K562 (cell line): ENCODE results near the gene PDE11A. TPM values are rescaled to one million over a fixed set of nuclear protein-coding genes. Genes with fewer than 3 reads are reported as not detected.

Source experiments
- CC2D1A ChIP-seq: fragments of 450-650 bp; IDR thresholded peaks from 2 replicates; pipeline ENCODE4 v1.6.1; 2017; ENCODE audit warnings: mild to moderate bottlenecking
- CTCF ChIP-seq, 3 experiments: IDR thresholded peaks in 2 of 3; conservative IDR thresholded peaks in 1 of 3; 2 replicates each; pipeline ENCODE4 v1.5.1; 2011 to 2012; ENCODE audit warnings: low read length in 3 of 3, mild to moderate bottlenecking in 3 of 3, control low read depth in 2 of 3, improper control_type of control experiment in 1 of 3, inconsistent platforms in 1 of 3, low read depth in 1 of 3, mixed read lengths in 1 of 3, moderate library complexity in 1 of 3; ENCODE audit not compliant: insufficient read depth in 2 of 3
- ELF2 ChIP-seq: fragments of 250-450 bp; sonication (Bioruptor Pico); IDR thresholded peaks from 2 replicates; pipeline ENCODE4 v1.5.0; 2021; ENCODE audit warnings: mild to moderate bottlenecking
- FOXA1 ChIP-seq: fragments of 450-650 bp; IDR thresholded peaks from 2 replicates; pipeline ENCODE4 v1.6.1; 2016; ENCODE audit warnings: mild to moderate bottlenecking, borderline replicate concordance
- KDM1A ChIP-seq, 2 experiments: fragments of 450-650 bp; IDR thresholded peaks; 2 replicates each; pipeline ENCODE4 v1.6.1; 2016; ENCODE audit warnings: mild to moderate bottlenecking in 2 of 2
- MCM5 ChIP-seq: fragments of 450-650 bp; IDR thresholded peaks from 2 replicates; pipeline ENCODE4 v1.6.1; 2016; ENCODE audit warnings: low read depth
- NCOA6 ChIP-seq: fragments of 450-650 bp; IDR thresholded peaks from 2 replicates; pipeline ENCODE4 v1.6.1; 2017; ENCODE audit warnings: mild to moderate bottlenecking
- PHTF2 ChIP-seq: fragments of 250-450 bp; sonication (Bioruptor Pico); IDR thresholded peaks from 2 replicates; pipeline ENCODE4 v1.5.0; 2021; ENCODE audit warnings: mild to moderate bottlenecking
- POLR3A ChIP-seq: IDR thresholded peaks from 2 replicates; pipeline ENCODE4 v1.6.1; 2011; ENCODE audit warnings: borderline replicate concordance, mild to moderate bottlenecking, moderate library complexity; ENCODE audit not compliant: insufficient read length, insufficient read depth; ENCODE audit errors: extremely low read depth
- REST ChIP-seq, 2 experiments: fragments of 450-650 bp; formaldehyde crosslinking in 1 of 2; IDR thresholded peaks; 2 replicates each; pipeline versions ENCODE4 v1.4.0 to v1.6.1; 2014 to 2020; ENCODE audit warnings: mild to moderate bottlenecking in 2 of 2, borderline replicate concordance in 1 of 2, low read depth in 1 of 2
- SETDB1 ChIP-seq: IDR thresholded peaks from one replicate; pipeline ENCODE4 v1.6.1; 2012; ENCODE audit warnings: low read length, control low read depth, inconsistent platforms
- SIRT6 ChIP-seq: IDR thresholded peaks from one replicate; pipeline ENCODE4 v1.6.1; 2012; ENCODE audit warnings: low read depth, mild to moderate bottlenecking, control low read depth, inconsistent platforms, low read length, moderate library complexity
- SREBF2 ChIP-seq: sonication (generic); formaldehyde crosslinking; IDR thresholded peaks from 2 replicates; pipeline ENCODE4 v1.4.0; 2020; ENCODE audit warnings: mild to moderate bottlenecking, missing genetic modification reagents
- TAF7 ChIP-seq: fragments of 450-650 bp; IDR thresholded peaks from 2 replicates; pipeline ENCODE4 v1.6.1; 2016; ENCODE audit warnings: missing genetic modification characterization, missing compliant biosample characterization
- TEAD1 ChIP-seq, 2 experiments: fragments of 450-650 bp in 1 of 2; sonication (generic) in 1 of 2; formaldehyde crosslinking; IDR thresholded peaks; 2 replicates each; pipeline versions ENCODE4 v1.4.0 to v1.8.0; 2020 to 2022; ENCODE audit warnings: mild to moderate bottlenecking in 2 of 2, missing genetic modification reagents in 1 of 2
- ZC3H8 ChIP-seq: fragments of 450-650 bp; IDR thresholded peaks from 2 replicates; pipeline ENCODE4 v1.6.1; 2017
- ZNF354B ChIP-seq: fragments of 250-450 bp; sonication (Bioruptor Pico); IDR thresholded peaks from 2 replicates; pipeline ENCODE4 v1.4.0; 2020
- ZNF583 ChIP-seq: fragments of 250-450 bp; sonication (Bioruptor Pico); IDR thresholded peaks from 2 replicates; pipeline ENCODE4 v1.4.0; 2020
- polyA plus RNA-seq, 8 experiments: library from polyadenylated mRNA; depleted of rRNA in 4 of 8; stranded (reverse) in 5 of 8; unstranded in 3 of 8; fragments of >200 nt; fragmentation: Nextera tagmentation in 2 of 8; fragmentation: Illumina TruSeq in 1 of 8; extraction: Ambion mirVana in 2 of 8; extraction: Trizol in 1 of 8; gene quantifications; 2 replicates each; pipeline versions ENCODE4 v1.2.1 to v1.2.3, GENCODE V29; 2011 to 2014; ENCODE audit warnings: inconsistent platforms in 1 of 8, missing spikeins in 1 of 8
- total RNA-seq, 7 experiments: library from RNA; depleted of rRNA in 6 of 7; stranded (reverse); fragments of >200 nt in 6 of 7; fragmentation: Illumina TruSeq in 2 of 7; extraction: Trizol in 2 of 7; gene quantifications; 2 replicates each; pipeline versions ENCODE4 v1.2.1 to v1.2.3, GENCODE V29; 2011 to 2021; ENCODE audit warnings: low replicate concordance in 1 of 7

Gene PDE11A
- total and polyA plus RNA-seq, 9 of the 15 experiments (the other 6 are each of a cell fraction or from before 2014, with no cell fraction given): 3.2 to 22.1 (median 5.7) TPM

GRCh38 chr2:177717831-177718618 lies 354.6 kb downstream of the PDE11A start (continued):
- no peak for TF ChIP-seq POLR3A
- TF ChIP-seq NCOA6: no peak
- no peak for TF ChIP-seq TEAD1 (CRISPR knock-in tag; IDR thresholded peaks at IDR 0.05)
- TF ChIP-seq ZNF583 (CRISPR knock-in tag): no peak
- TF ChIP-seq SREBF2 (CRISPR knock-in tag): no peak
- TF ChIP-seq FOXA1: no peak
- no peak for TF ChIP-seq PHTF2 (CRISPR knock-in tag)
- TF ChIP-seq ZC3H8: no peak
- no peak for TF ChIP-seq TAF7
- no peak for TF ChIP-seq SETDB1
- TF ChIP-seq CTCF (IDR thresholded peaks at IDR 0.05 in 2 of 3, conservative IDR thresholded peaks at IDR 0.05 in 1 of 3; ENCODE audit: insufficient read depth in 2 of 3, low read depth in 1 of 3, low read length in 3 of 3): peak in 1 of 3 experiments; percentile 45; a peak in 3 of 6 replicates
- TF ChIP-seq MCM5: no peak
- TF ChIP-seq CC2D1A: no peak
- peak; percentile 36 to 53; a peak in 2 of 4 replicates for TF ChIP-seq KDM1A (IDR thresholded peaks at IDR 0.05)
- no peak for TF ChIP-seq SIRT6
- TF ChIP-seq ELF2: no peak
- TF ChIP-seq ZNF354B: no peak
- peak; percentile 22; the same call in 1 of the 2 replicates for TF ChIP-seq REST (IDR thresholded peaks at IDR 0.05; ENCODE audit: borderline replicate concordance)
- TF ChIP-seq REST (CRISPR knock-in tag; IDR thresholded peaks at IDR 0.05; ENCODE audit: low read depth): no peak
